PC-9 (cell line): ENCODE measurements around the gene NPIPA8.
"Not testable (repeated sequence)": the region's sequence is repeated elsewhere in the genome, so short reads cannot be mapped to it uniquely, and the experiment has no call there.

Experiments
- EZH2 ChIP-seq: fragments of 200-600 bp; sonication (generic); IDR thresholded peaks from 2 replicates; pipeline ENCODE4 v1.8.0; 2017; ENCODE audit warnings: antibody characterized with exemption, low read depth
- TF ChIP-seq, protein P1 (sequence below): fragments of 200-600 bp; sonication (generic); conservative IDR thresholded peaks from 2 replicates; pipeline ENCODE4 v1.6.1; 2017; ENCODE audit warnings: mixed run types, antibody characterized with exemption, mild to moderate bottlenecking, moderate library complexity

- TF ChIP-seq, protein P1, sequence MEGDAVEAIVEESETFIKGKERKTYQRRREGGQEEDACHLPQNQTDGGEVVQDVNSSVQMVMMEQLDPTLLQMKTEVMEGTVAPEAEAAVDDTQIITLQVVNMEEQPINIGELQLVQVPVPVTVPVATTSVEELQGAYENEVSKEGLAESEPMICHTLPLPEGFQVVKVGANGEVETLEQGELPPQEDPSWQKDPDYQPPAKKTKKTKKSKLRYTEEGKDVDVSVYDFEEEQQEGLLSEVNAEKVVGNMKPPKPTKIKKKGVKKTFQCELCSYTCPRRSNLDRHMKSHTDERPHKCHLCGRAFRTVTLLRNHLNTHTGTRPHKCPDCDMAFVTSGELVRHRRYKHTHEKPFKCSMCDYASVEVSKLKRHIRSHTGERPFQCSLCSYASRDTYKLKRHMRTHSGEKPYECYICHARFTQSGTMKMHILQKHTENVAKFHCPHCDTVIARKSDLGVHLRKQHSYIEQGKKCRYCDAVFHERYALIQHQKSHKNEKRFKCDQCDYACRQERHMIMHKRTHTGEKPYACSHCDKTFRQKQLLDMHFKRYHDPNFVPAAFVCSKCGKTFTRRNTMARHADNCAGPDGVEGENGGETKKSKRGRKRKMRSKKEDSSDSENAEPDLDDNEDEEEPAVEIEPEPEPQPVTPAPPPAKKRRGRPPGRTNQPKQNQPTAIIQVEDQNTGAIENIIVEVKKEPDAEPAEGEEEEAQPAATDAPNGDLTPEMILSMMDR: not testable (repeated sequence)
- not testable (repeated sequence) for TF ChIP-seq EZH2
Measured at GRCh38 chr16:18276756-18277155, 59.8 kb downstream of the NPIPA8 start.
